HG03442 (cell line): ENCODE data around the gene ASIC4.

Experiments
- ATAC-seq: cut with Tn5 transposase; IDR thresholded peaks from one replicate; pipeline ENCODE4 v1.9.1; 2021; ENCODE audit warnings: mild to moderate bottlenecking, moderate library complexity; ENCODE audit not compliant: unreplicated experiment

ASIC4 gene

DNA sequence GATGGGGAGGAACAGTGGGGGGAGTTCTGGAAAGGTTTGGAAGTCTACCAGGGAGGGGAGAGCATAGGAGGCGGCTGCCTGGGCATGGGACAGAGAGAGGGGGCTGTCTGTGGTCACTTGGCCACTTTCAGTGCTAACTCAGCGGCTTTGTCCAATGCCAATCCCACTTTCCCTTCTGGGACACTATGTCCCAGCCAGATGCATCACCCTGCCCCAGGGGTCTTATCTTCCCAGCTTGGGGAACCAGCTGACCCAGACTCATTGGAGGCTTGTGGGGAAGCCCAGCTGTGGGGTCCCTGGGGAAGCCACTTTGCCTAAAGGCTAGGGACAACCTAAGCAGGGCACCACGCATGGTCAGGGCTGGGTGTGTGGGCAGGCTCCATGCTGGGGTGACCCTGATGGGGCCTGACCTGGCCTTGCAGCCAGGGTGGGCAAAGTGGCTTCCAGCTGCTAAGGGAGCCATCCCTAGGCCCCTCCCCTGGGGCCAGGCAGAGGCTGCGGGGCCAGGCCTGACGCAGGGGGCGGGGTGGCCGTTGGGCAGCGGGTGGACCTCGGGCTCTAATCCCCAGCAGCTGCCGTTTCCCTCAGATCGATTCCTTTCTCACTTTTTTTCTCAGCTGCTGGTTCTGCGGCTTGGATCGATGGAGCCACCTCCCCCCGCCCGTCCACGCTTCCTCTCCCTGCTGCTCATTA, 1.6 kb upstream of the ASIC4 start:
- ATAC-seq: no peak

DNA sequence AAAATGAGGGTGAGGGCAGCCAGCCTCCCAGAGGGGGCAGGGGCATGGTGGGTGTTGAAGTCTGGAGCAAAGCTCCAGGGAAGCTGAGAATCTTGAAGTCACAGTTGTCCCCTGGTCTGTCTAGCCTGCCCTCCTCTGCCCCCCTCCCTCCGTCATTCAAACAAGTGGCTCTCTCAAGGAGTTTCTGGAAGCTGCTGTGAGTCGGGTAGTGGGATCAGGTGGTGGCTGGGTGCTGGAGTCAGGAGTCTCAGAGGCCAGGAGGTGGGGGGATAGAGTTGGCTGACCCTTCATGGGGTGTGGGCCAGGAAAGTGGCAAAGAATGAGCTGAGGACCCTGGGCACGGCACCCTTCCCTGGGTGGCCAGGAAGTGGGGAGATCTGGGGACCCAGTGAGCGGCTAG, 495 bp upstream of the ASIC4 start:
- ATAC-seq: no peak

DNA sequence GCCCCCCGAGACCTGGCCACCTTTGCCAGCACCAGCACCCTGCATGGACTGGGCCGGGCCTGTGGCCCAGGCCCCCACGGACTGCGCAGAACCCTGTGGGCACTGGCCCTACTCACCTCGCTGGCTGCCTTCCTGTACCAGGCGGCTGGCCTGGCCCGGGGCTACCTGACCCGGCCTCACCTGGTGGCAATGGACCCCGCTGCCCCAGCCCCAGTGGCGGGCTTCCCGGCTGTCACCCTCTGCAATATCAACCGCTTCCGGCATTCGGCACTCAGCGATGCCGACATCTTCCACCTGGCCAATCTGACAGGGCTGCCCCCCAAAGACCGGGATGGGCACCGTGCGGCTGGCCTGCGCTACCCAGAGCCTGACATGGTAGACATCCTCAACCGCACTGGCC, 554 bp downstream of the ASIC4 start:
- no peak for ATAC-seq

DNA sequence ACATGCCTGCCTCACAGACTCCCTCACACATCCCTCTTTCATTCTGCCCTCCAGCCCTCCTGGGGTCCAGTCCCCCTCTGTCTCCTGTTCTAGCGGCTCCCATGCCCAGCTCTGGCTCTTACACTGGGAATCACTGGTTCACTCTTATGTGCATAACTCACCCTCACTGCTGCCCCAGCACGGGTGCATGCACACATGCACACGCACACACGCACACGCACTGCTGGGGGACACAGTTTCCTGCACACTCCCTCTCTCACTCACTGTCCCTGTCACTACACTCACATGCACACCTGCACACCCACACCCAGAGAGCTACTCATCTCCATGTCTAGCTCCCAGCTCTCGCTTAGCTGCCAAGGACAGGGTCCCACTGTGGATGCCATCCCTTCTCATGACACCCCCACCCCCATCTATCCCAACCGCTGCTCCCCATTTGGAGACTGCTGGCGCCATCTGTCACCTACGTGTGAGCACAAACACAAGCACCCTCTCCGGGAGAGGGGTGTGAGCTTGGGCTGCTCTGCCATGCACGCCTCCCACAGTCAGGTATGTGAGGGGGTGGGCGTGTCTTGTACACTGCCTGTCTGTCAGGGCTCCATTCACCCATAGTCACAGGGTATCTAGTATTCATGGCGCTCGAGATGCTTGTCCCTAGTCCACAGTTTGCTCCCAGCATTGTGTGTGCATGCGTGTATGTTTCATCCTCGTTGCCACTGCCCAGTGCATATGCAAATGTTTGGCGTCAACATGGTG, 1.8 kb downstream of the ASIC4 start:
- no peak for ATAC-seq

DNA sequence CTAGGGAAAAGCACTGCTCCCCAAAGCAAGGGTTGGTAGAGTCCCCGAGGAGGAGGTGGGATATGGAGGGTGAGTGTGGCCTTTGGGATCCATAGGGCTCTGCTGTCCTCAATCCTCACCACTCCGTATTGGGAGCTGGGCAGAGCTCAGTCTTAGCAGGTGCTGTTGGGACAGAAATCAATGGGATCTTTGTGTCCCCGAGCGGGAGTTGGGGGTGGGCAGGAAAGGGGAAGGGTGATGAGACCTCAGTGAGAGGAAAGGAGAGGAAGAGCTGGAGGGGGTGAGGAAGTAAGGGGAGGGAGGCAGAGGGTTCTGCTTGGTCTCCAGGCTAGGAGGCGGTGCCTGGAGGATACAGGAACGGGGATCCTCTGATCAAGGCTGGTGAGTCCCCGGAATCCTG, 2.6 kb downstream of the ASIC4 start:
- ATAC-seq: no peak

DNA sequence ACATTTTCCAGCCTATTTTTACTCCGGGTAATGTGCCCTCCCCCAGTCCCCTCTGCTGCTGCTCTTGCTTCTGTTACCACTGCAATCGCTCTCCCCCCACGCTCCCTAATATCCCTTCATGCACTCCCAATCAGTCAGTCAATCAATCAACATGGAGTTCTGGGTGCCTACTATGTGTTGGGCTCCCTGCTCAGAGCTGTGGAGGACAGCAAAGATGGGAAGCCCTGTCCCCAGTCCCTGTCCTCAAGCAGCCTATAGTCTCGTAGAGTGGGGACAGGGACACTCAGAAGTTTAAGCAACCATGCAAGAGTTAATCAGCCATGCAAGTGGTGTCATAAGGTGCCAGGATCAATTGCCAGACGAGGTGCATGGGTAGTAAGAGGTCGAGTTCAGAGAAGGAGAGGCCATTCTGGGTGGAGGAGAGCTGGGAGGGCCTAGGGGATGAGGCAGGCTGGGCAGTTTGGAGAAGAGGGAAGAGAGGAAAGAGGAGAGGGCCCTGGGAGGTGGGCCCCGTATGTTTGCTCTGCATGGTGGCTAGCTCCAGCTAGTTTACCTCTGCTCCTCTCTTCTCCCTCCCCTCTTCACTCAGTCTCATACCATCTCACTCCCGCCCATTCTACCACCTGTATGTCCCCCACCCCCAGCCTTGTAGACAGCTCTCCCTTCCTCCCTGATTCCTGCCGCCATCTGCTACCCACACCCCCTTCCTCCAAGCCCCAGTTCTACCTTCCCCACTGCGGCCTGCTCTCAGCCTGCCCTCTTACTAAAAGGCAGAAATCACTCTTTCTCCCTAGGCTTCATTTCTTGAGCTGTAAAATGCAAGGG, 3.9 kb downstream of the ASIC4 start:
- ATAC-seq: no peak

DNA sequence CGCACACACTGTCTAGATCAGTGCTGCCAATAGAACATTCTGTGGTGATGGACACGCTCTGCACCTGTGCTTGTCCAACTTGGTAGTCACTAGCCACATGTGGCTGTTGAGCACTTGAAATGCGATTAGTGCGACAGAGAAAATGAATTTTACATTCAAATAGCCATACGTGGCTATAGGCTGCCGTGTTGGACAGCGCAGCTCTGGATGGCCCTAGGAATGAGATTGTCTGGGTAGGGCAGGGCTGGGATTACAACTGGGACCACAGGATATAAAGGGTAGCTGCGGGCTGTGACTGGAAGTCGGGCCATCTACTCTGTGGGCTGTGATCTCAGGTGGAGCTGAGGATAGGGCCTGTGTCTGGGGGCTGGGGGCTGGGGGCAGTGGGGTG, 5.2 kb downstream of the ASIC4 start:
- ATAC-seq: no peak

DNA sequence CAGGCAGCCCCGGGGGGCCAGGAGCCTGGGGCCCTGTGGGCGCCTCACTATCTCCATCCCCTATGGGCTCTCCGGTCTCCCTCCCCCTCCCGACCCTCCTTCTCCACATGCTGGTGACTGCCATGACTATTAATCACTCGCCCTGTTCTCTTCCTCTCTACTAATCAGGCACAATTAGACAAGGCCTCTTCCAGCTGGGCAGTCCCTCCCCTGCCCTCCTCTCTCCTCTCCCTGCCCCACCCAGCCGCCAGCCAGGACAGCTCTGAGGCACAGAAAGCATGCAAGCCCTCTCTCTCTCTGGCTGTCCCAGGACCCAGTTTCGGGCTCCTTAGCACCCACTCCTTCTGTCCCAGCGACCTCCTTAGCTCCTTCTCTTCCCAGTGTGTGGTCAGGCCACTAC, 5.8 kb downstream of the ASIC4 start:
- ATAC-seq: no peak

DNA sequence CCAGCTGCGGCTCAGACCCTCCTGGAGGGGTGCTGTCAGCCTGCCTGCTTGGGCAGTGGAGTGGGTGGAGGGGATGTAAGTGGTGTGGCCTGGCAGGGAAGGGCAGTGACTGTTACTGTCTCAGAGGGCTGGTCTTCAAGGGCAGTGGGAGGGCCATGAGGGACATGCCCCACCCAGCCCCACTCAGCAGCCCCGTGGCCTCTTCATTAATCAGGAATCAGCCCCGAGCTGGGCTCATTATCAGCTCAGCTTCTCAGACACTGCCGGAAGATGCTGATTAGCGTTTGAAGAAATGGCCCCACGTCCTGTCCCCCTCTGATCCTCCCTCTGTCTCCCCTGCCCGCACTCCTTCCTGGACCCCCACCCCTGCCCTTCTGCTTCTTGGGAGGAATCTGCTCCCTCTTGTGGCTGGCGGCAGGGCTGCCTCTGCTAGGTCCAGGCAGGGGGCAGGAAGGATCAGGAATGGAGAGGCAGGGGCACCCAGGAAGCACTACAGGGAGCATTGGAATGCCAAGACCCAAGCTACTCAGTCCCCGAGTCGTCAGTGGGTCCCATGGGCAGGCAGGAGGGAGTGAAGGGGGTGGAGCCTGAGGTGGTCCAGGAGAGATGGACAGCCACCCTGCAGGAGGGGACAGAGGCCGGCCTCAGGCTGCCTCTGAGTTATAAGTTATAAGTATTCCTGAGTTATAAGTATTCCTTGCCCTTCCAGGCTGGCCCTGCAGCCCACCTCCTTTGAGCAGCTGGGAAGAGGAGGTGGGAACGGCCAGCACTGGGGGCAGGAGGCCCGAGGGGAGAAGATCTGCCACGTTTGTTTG, 7.0 kb downstream of the ASIC4 start:
- ATAC-seq: no peak

DNA sequence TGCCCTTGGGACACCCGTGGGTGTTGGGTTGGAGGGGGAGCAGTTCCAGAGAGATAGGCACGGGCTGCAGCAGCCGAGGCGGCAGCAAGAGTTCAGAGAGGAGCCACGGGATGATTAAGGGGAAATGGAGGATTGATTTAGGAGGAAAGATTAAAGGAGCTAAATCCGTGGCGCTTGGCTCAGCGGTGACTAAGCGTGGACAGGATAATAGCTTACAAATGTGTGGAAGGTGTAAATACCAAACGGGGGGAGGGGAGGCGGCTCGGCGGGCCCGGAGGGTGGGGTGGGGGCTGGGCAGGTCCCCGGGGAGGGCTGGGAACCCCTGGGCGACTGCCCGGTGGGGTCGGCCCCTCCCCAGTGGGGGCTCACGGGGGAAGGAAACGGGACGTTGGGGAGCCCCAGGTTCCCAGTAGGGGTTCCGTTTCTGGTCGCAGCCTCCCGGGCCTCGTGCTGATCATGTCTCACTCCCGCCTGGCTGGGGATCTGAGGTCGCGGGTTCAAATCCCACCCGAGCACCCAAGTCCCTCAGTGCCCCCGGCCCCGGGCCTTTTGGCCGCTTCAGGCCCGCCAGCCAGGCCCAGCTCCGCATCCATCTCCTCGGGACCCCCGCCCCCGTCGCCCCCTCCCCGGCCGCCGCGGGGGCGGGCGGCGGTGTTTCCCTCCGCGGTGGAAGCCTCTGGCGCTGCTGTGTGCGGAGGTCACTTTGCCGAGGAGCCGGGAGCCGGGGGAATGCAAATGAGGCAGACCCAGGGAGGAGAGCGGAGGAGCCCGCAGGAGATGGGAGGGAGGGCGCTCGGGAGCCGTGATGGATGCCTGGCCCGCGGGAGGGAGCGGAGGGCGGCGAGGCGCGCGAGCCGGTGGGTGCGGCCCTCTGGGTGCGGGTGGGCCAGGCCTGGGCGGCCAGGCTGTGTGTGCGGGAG, 8.1 kb downstream of the ASIC4 start:
- ATAC-seq: no peak

DNA sequence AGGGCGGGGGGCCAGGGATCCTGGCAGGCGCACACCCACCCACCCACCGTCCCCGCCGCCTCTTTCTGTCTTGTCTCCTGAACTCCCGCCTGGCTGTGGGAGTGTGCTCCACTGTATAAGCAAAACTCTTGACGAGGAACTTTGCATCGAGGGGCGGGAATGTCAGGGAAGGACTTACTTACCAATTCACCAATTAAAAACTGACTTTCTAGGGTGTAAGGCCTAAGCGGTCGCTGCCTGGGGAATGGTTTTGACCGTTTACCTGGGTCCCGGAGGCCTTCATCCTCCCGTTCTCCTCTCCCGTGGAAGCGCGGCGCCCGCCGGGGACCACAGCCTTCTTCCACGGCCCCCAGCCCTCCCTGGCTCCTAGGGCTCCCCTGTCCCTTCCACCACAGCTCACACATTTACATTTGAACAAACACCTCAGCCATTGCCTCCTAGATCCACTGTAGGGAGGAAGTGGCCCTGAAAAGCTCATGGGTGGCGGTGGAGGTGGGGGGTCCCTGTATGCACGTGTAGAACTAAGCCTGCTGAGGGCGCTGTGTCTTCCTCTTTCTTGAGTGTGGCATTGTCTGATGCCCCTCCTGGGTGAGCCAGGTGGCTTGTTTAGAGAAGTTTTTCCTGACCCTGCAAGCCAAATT, 8.9 kb downstream of the ASIC4 start:
- no peak for ATAC-seq

DNA sequence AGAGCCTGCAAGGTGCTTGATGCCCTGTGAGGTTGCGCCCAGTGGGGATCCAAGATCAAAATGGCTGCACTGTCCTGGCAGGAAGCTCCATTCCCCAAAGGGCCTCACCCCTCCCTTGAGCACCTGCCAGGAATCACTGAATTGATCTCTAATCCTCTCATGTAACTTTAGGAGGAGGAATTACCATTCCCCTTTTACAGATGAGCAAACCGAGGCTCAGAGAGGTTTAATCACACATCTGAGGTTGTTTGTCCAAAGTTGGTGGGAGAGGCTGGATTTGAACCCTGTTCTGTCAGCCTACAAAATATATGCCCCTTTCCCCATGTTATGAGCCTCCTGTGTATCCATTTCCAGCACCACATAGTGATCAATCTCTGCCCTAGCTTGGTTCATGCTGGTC, 10.5 kb downstream of the ASIC4 start:
- ATAC-seq: no peak

DNA sequence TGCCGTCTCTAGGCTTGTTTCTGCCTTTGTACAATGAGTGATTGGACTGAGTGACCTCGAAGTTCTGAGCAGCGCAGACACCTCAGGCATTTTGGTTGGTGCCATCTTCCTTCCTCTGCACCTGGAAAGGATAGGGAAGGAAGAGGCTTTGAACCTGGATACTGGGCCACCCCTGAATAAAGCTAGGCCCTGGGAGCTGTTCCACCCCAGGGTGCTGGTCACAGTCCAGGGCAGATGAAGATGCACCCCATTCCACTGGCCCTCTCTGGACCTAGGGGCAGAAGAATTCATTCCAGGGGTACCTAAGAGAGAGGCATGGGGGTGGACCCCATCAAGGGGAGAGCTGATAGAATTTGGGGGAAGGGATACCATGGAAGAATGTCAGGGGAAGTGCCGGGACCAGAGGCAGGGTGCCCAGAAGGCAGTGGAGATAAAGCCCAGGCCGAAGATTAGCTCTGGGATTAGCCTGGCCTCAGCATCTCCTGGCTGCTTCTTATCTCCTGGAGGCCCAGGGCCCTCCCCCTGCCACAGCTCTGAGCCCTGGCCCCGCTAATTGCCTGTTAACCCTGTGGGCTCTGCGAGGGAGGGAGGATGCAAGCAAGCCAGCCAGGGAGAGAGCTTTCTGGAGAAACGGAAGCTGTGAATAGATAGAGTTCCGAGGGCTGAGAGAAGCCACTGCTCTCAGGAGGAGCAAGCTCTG, 11.4 kb downstream of the ASIC4 start:
- no peak for ATAC-seq

DNA sequence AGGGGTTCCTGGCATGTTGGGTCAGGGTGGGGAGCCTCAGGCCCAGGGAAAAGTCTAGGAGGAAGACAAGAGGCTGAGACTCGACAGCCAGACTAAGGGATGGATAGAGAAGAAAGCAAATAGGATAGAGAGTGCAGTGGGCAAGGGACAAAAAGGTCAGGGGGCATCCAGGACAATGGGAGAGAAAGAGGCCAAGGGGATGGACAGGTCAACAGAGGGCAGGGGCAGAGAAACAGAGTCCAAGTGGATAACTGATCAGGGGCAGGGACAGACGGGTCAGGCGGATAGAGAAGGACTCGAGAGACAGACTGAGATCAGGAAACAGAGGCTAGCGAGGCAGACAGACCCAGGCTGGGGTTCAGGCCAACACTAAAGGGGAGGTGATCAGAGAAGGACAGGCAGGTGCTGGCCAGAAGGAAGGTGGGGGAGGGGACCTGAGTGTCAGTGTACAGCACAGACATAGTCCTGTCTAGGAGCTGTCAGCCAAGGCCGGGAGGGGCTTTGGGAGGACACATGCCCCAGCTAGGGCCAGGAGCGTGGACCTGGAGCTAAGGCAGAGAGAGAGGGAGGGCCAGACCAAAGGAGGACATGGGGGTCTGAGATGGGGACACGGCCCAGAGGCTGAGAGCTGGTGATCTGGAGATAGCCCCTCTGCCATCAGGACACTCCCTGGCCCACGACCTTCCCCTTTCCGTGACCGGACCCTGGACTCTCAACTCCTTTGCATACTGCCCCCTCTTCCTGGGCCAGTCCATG, 12.2 kb downstream of the ASIC4 start:
- no peak for ATAC-seq

DNA sequence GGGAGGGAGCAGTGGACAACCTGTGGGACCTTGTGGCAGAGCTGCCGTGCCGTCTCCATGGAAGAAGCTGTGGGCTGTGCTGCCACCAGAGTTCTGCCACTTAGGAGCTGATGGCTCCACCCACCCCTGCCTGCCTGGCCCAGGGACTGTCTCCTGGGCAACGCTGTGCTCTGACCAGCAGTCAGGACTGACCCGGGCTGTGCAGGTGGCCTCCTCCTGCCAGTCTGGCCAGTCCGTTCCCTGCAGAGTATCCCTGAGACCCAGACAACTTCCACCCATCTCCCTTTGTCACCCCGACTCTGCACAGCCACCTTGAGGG, 12.8 kb downstream of the ASIC4 start:
- no peak for ATAC-seq

DNA sequence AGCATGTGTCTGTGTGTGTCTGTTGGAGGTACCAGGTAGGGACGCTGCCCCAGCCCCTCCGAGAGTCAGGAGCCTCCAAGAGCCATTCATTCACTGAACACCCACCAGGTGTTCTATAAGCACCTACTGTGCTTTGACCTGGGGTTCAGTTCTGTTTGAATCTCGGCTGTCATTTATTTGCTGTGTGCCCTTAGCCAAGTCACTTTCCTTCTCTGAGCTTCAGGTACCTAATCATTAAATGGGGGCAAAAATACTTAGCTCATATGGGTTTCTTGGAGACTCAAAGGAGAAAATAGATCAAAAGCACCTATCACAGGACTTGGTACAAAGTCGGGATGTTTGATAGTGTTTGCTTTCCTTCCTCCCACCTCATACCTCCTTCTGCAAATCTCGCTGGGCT, 13.2 kb downstream of the ASIC4 start:
- no peak for ATAC-seq

DNA sequence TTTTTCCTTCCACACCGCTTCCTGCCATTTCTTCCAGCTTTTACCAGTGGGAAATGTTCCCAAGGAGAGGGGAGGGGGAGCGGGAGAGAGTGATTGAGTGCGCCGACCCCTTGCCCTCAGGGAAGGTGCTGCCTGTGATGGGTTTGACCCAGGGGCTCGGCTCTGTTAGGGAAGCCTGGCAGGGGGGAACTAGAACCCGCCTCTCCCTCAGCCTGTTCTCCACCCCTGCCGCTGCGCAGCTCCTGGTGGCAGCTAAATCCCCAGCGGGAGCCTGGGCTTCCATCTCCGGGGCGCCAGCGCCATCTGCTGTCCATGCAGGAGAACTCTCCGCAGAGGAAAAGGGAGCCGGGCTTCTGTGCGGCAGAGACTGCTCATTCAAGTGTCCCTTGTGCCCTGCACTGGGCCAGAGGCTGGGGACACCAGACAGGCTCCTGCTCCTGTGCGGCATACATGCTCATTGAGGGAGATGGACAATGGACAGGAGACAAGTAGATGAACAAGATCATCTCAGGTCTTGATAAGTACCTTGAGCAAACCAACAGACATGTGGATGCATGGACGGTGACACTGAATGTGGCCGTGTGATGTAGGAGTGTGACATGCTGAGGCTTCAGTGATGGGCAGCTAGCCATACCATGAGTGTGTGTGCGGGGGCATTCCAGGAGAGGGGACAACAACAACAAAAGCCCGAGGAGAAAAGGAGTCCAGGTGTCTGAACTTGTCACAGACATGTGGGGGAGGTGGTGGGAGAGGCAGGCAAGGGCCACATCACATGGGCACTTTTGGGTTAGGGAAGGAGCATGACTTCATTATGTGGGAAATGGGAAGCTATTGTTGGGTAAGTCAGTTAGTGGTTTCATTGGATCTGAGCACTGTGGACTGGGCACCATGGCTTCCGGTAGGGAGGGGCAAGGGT, 16.0 kb downstream of the ASIC4 start:
- peak; percentile 85 for ATAC-seq
